Hippocampal formation (tissue), 2 donors: ENCODE data around the gene TP53I13.

Experiments
- DNase-seq, 2 donors: peaks; one replicate each; lab custom pipeline; 2025; lab: John Stamatoyannopoulos, UW

Gene TP53I13

DNA sequence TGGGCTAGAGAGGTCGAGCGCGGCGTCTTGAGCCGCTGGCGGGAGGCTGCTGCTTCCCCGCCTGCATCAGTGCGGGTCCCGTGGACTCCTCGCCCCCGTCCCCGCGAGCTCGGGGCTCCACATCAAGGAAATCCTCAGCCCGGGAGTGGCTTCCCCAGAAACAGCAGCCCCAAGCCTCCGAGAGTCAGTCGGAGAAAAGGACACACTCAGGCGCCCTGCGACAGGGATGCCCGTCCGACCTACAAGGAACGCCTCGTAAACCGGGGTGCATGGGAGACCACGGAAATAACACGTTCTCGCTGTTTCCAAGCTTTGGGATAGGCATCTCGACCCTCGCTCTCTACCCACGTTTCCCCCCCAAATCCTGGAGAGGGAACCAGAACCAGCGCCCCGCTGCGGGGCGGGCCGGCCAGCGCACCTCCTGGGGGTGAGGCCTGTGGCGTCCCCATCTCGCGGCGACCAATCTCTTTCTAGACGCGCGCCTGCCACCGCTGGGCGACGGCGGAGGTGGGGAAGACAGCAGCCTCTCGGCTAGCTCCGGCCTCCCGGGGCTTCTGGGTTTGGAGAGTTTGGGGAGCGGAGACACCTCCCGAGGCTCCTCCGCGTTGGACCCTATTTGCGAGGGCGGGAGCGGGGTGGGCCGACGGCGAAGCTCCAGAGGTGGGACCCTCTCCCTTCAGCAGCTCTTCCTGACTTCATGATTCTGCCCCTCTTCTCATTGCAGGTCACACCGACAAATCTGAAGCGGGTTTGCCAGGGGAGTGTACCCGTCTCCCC lies 759 bp upstream of the TP53I13 start:
- peak; percentile 46 to 51 for DNase-seq

DNA sequence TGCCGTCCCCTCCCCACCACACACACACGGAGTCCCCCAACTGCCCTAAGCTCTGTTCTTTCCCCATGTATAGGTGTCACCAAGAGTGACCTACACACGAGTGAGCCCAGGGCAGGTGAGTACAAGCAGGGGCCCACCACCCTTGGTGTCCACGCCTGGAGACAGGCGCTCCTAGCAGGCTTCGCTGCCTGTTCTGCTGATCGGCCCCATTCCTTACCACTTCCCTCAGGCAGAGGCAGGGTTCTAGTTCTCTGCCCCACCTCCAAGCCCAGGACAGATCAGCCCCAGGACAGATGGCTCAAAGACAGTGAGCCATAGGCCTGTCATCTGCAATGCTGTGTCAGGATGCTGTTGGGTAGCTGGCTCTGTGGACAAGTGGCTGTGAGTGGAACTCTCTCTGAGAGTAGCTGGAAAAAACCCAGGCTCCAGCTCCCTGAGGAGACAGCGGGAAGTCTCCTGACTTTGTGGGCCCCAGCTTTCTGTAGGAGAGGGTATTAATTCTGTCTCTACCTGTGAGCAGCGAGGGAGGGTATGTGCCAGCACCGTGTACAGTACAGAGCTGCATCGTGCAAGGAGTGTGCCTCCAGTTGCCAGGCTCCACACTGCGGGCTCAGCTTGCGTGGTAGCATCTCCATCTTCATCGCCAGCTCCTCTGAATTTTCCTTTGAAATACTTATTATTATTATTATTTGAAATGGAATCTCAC lies 897 bp downstream of the TP53I13 start:
- no peak for DNase-seq

DNA sequence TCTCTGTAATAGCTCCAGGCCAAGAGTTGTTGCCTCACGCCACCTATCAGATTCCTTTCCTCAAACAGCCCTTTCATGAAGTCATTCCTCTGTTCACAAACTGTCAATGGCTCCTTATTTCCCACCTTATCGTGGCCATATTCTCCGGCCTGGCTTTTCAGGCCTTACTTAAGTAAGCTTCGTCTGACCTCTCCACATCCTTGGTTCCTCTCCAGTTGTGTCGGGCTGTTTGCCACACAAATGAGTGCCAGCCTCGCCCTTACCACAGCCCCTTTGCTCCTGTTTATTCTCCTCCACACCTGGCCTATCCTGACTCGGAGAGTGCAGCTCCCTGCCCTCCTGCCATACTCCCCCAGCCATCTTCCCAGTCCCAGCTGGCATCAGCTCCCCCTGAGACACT lies 2.0 kb downstream of the TP53I13 start:
- DNase-seq: no peak

DNA sequence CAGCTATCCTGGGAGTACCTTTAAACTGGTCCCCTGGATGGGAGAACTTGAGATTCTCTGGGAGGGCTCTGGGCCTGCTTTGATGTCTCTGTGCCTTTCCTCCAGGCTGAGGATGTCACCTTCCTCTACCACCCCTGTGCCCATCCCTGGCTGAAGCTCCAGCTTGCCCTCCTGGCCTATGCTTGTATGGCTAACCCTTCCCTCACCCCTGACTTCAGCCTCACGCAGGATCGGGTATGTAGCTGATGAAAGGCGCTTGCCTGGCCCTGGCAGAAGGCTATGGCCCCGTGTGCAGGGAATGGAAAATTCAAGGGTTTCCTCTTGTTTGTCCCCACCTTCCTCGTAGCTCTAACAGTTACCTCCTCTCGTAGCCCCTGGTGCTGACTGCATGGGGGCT lies 3.0 kb downstream of the TP53I13 start:
- no peak for DNase-seq

DNA sequence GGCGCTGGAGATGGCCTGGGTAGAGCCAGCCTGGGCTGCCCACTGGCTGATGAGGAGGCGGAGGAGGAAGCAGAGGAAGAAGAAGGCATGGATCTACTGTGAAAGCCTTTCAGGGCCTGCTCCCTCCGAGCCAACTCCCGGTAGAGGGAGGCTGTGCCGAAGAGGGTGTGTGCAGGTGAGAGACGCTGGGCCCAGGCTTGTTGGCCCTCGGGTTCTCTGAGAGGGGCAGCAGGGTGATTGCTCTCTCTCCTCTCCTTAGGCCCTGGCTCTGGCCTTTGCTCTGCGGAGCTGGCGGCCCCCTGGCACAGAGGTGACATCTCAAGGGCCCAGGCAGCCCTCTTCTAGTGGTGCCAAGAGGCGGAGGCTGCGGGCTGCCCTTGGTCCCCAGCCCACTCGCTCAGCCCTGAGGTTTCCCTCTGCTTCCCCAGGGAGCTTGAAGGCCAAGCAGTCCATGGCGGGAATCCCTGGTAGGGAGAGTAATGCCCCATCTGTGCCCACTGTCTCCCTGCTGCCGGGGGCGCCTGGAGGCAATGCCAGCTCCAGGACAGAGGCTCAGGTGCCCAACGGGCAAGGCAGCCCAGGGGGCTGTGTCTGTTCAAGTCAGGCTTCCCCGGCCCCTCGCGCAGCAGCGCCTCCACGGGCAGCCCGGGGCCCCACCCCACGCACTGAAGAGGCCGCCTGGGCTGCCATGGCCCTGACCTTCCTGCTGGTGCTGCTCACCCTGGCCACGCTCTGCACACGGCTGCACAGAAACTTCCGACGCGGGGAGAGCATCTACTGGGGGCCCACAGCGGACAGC lies 3.6 kb downstream of the TP53I13 start:
- DNase-seq: no peak

DNA sequence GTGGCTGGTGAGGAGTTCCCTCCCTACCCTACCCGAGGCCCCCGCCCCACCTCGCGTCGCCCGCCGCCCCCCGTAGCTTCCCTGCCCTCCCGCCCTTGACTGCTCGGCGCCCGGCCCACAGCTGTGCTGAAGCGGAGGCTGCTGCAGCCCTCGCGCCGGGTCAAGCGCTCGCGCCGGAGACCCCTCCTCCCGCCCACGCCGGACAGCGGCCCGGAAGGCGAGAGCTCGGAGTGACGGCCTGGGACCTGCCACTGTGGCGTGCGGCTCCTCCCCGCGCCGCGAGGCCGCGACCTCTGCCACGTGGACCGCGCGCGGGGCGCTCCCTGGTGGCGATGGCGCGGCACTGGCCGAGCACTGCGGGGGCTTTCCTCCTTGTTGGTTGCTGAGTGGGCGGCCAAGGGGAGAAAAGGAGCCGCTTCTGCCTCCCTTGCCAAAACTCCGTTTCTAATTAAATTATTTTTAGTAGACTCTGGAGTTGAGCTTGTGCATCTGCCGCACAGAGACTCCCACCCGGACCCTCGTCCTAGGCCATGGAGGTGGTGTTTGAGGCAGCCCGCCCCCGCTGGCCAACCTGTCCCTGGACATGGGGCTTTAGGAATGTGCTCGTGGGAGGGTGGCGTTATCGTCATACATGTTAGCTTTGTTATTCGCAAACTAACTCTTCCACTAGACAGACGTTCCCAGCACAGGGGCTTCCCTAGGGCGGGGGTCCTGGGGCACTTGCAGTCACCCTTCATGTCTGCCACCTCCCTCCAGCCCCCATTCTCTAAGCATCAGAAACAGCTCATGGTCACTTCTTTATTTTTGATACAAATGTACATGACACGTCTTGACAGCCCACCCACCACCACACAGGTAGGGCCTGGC lies 4.4 kb downstream of the TP53I13 start:
- DNase-seq: peak in 1 of 2 donors; percentile 52

DNA sequence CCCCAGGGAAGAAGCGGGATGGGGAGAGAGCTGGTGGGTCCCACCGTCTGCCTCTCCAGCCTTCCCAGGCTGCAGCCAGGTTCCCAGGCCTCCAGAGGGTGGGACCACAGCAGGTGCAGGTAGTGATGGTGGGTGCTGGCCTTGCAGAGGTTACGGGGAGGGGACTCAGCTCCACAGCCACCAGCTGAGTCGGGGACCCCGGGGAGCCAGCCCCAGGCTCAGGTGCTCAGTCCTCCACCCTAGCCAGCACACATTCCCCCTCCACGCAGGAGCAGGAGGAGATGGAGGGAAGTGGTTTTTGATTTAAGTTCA lies 5.0 kb downstream of the TP53I13 start:
- no peak for DNase-seq

DNA sequence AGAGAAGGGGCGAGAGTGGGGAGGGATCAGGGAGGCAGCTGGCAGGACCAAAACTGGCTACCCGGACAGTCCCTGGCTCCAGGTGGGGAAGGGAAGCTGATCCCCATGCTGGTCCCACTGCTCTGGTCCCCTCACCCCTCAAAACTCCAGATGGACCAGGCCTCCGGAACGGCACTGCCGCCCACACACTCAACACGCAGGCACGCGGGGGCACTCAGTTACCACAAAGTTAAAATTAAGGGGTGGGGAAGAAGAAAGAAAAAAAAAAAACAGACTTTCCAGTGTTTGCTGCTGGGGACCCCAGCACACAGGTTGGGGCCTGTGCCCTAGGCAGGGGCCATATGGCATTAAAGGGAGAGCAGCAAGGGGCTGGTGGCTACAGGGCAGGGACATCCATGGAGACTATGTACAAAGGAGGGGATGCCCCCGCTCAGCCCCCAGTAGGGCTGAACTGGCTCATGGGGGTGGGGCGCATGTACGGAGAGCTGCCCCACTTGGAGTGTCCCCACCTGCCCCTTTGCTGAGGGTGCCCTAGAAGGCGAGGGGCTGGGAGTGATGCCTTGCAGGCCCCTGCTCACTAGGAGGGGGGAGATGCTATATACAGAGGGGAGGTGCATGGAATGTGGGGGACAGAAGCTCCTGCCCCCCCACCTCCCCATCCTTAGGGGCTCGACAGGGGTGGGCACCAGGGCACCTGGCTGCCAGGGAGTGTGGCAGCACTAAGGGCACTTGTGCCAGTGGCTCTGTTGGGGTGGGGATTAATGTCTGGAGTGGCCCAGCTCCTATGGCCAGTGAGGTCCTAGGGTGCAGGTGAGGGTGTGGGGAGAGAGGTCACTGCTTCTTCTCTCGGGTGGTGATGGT lies 5.6 kb downstream of the TP53I13 start:
- no peak for DNase-seq

DNA sequence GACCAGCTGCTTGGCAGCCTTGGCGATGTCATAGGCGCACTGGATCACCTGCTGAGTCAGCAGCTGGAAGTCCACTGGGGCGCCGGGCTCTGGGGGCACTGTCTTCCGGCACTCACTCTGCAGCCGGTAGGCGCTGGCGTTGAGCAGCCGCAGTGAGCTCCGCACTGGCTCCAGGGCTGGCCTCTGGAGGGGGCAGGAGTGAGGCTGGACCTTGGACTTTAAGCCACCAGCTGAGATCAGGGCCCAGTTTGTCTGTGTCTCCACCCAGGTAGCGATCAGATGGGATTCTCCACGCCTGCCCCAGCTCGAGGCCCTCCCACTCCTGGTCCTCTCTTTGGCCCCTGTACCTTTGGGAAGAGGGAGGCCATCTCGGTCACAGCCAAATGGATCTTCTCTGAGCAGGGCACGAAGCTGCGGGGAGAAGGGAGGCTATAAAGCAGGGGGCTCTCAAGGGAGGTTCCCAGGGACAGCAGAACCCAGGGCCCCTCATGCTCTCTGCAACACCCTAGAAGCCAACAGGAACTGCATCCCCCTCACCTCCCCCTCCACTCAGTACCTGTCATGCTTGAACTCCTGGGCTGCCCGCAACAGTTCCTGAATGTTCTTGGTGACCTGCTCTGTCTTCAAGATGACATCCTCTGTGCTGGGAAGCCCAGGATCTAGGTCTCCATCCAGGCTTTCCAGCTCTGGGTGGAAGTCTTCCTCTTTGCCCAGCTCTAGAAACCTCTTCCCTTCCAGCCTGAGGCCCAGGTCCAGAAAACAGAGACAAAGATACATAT lies 6.4 kb downstream of the TP53I13 start:
- DNase-seq: no peak

DNA sequence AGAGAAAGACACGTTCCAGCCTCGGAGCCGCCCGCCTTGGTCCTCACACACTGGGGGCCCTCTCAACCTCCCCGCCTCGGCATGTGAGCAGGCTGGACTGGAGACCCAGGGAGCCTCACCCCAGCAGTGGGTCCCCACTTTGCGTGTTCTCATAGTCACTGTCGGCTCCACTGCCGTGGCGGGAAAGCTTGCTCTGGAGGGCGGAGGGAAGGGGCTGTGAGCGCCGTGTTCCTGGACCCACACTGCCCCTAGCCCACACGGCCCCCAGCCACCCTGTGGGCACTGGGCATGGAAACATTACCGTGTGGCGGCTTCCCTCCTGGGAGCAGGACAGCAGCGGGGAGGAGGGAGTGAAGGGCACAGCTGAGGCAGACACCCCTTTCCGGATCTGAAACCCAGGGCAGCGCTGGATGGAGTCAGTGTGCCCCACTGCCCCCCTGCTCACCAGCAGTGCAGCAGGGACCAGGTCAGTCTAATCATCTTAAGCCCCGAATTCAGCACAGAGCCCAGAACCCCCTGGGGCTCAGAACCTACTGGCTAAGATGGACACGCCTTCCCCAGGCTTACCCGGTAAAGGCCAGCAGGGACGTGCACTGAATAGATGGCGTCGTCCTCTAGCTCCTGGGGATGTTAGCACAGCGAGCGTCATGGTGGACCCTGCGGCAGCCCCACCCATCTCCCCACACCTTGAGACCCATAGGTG lies 7.2 kb downstream of the TP53I13 start:
- DNase-seq: no peak

DNA sequence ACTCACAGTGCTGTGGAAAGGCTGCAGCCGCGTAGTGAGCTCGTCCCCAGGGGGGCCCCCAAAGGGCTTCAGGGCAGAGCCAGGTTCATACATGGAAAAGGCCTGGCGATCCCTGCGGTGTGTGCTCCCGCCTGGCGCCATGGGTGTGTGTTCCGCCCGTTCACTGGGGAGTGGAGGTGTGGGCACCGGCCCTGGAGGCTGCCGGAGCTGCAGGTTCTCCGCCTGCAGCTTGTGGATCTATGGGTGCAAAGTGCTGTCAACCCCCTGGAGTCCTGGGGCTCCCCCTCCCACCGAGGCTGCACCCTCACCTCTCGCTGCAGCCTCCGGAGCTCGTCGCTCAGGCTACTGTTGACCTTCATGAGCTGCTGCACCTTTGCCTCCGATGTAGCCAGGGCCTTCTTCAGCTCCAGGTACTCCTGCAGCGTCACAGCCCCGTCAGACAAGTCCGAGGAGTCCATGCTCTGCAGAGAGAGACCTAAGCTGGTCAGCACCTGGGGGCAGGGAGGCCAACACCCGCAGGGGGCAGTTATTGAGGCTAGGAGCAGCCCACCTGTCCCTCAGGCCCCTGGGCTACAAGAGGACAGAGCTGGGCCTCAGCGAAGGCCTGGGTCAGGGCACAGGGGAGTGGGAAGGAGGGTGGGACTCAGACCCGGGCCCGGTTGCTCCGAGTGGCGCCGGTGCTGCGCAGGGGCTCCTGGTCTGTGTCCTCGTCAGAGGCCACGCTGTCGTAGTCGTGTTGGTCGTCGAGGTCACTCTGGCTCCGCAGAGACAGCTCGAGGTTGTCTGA lies 7.9 kb downstream of the TP53I13 start:
- no peak for DNase-seq

DNA sequence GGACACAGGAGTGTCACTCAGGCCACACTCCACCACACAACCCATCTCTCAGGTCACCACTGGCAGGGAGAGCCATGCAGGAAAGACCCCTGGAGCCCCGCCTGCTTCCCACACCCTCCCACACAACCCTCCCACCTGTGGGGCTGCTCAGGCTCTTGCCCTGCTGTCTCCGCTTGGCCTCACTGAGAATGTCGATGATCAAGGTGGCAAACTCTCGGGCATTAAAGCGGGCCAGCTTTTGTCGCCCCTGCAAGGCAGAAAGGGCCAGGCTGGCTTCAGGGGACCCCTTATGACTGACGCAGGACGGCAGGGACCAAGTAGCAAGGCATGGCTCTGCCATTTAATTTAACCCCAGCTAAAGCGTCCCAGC lies 8.5 kb downstream of the TP53I13 start:
- DNase-seq: no peak

DNA sequence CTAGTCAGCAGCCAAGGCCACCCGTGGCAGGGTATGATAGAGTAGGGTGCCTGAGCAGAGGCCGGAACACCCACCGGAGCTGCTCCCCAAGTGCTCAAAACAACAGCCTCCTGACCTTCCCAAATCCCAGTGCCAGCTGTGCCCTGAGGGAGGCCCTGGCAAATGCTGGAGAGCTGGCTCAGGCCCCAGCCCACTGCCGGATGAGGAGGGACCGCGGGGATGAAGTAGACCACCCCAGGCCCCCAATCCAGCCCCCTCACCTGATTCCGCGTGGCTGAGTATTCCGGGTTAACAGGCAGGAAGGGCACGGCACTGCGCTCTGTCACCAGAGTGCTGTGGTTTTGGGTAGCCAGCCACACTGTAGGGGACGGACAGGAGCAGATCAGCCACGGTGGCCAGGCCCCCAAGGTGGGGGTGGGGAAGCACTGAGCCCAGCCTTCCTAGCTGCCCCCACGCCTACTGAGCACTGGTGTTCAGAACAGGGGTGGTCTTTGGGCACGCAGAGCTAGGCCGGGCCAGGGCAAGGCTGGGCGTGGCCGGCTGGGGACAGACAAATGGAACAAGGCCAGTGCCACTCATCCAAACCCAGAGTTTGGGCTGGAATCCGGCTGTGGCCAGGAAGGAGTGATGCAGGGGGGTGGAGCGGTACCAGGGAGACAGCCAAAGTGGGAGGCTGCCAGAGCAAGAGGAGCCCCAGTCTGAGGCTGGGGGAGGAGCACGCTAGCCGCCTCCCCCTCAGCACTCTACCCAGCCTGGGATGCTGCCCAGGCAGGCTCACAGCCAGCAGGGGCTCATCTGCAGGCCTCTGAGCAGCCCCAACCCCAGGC lies 9.1 kb downstream of the TP53I13 start:
- DNase-seq: peak; percentile 50 to 71

DNA sequence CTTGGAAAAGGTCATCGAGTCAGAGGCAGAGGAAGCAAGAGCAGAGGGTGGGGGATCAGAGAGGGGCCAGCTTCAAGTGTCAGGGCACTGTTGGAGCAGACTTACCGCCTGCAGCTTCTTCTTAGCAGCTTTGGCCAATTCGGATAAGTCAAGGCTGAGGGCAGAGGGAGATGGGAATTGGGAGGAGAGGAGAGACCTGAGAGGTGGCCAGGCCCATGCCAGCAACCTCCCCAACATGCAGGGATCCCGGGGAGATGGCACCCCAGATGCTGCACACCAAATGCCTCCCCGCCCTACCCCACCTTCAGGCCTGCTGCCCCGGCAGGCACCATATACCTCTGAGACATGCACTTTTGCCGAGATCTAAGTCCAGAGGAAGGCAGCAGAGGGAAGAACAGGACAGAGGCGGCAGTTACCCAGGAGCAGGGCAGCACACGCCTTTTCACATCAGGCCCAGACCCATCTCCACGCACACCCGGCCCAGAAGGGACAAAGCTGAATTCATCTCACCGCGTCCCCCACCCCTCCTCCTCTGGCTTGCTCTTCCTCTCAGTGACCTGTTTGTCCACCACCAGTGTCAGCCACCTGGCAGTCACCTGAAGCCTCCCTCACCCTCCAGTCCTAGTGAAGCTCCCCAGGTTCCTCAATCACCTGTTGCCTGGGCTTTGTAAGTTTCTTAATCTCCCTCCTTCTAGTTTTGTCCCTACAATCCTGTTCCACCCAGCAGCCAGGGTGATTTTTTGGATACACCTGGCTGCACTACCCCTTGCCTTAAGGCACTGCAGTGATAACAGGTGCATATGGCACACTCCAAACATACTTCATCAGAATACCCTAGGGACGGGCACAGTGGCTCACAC lies 10.4 kb downstream of the TP53I13 start:
- no peak for DNase-seq

DNA sequence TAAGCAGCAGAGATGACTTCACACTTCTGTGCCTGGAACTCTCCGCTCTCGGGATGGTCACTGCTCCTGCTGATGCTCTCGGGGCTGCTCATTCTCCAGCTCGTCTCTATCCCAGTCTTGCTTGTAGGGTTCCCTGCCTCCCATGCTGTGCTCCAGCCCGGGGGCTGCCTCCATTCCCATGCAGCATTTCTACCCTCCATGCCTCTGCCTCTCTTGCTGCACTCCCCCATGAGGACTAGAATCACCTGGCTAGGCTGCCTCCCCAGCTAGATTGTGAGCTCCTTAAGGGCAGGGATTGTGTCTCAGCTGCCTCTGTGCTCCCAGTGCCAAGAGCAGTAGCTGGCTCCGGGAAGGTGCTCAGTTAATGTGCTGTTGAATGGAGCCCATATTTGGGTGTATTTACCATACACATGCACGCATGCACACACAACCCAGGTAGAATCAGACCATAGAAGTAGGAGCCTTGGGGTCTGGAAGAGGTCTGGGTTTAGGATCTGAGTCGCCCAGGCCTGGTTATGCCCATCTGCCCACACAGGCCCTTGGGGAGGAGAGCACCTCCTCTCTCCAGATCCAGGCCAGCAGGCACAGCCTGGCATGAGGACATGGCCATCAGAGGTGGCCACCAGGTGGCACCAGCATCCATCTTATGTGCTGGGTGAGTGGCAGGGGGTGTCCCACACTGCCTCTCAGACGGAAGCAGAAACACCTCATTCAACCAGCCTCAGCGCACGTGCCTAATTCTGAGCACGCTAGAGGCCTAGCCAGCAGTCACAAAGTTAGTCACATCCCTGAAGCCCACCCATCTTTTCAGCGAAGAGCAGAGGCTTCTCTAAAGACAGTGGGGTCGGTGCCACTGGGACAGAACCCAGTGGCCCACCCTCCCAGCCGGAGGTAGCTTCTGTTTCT lies 11.6 kb downstream of the TP53I13 start:
- DNase-seq: peak; percentile 76 to 84
